HG03175 (cell line): ENCODE results near the gene MAP3K1.

Experiments
- ATAC-seq: cut with Tn5 transposase; IDR thresholded peaks from one replicate; pipeline ENCODE4 v1.9.1; 2021; ENCODE audit warnings: mild to moderate bottlenecking, moderate library complexity; ENCODE audit not compliant: unreplicated experiment

Gene MAP3K1

GRCh38 chr5:56900395-56900794 is 85.0 kb downstream of the MAP3K1 start:
- ATAC-seq: no peak

- ATAC-seq: no peak
Measured at GRCh38 chr5:56900858-56901578, 85.7 kb downstream of the MAP3K1 start.

GRCh38 chr5:56908942-56909293 is 93.6 kb downstream of the MAP3K1 start:
- ATAC-seq: peak; percentile 48

- ATAC-seq: peak; percentile 83
Measured at GRCh38 chr5:56909294-56910209, 94.2 kb downstream of the MAP3K1 start, which contains the start of gene SETD9. TSS of gene SETD9 (plus strand) at chr5:56909596. CDS start at chr5:56909646, 50 bp downstream.

- ATAC-seq: peak; percentile 21
Measured at GRCh38 chr5:56910210-56910965, 95.0 kb downstream of the MAP3K1 start.

- no peak for ATAC-seq
Measured at GRCh38 chr5:56913766-56914165, 98.4 kb downstream of the MAP3K1 start.

- ATAC-seq: no peak
Measured at GRCh38 chr5:56914678-56915077, 99.3 kb downstream of the MAP3K1 start.

- no peak for ATAC-seq
Measured at GRCh38 chr5:56917534-56917933, 102.2 kb downstream of the MAP3K1 start.

- ATAC-seq: no peak
Measured at GRCh38 chr5:56918054-56918453, 102.7 kb downstream of the MAP3K1 start.

GRCh38 chr5:56919942-56920662 is 104.8 kb downstream of the MAP3K1 start:
- ATAC-seq: no peak

- ATAC-seq: no peak
Measured at GRCh38 chr5:56922922-56923321, 107.6 kb downstream of the MAP3K1 start.

- ATAC-seq: no peak
Measured at GRCh38 chr5:56934325-56934724, 119.0 kb downstream of the MAP3K1 start.

GRCh38 chr5:56938858-56939257 is 123.5 kb downstream of the MAP3K1 start:
- no peak for ATAC-seq

GRCh38 chr5:56941981-56942380 is 126.6 kb downstream of the MAP3K1 start:
- ATAC-seq: no peak
